ENCODE data around the gene SPOUT1.

DNA sequence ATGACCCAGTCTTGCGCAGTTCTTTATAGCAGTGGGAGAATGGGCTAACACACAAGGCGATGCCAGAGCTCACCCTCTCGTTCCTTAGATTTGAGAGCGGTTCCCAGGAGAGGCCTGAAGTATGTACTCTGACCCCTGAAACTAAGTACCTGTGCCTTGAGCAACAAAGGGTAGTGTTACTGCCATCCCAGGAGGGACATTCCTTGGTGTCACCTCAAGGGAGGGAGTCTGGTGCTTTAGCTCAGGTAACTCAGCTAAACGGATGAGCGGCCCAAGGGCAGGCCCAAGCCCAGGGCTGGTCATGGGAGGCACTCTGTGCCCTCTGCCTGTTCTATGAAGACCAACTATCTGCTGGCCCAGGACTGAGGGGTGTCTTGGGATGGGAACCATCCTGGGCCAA is 31.9 kb upstream of the SPOUT1 start:
- TF ChIP-seq, protein P1, sequence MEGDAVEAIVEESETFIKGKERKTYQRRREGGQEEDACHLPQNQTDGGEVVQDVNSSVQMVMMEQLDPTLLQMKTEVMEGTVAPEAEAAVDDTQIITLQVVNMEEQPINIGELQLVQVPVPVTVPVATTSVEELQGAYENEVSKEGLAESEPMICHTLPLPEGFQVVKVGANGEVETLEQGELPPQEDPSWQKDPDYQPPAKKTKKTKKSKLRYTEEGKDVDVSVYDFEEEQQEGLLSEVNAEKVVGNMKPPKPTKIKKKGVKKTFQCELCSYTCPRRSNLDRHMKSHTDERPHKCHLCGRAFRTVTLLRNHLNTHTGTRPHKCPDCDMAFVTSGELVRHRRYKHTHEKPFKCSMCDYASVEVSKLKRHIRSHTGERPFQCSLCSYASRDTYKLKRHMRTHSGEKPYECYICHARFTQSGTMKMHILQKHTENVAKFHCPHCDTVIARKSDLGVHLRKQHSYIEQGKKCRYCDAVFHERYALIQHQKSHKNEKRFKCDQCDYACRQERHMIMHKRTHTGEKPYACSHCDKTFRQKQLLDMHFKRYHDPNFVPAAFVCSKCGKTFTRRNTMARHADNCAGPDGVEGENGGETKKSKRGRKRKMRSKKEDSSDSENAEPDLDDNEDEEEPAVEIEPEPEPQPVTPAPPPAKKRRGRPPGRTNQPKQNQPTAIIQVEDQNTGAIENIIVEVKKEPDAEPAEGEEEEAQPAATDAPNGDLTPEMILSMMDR (IDR thresholded peaks at IDR 0.05; ENCODE audit: poor library complexity, severe bottlenecking), result no peak
- no peak for TF ChIP-seq POLR2AphosphoS5 (IDR thresholded peaks at IDR 0.05)
- TF ChIP-seq, protein P2, sequence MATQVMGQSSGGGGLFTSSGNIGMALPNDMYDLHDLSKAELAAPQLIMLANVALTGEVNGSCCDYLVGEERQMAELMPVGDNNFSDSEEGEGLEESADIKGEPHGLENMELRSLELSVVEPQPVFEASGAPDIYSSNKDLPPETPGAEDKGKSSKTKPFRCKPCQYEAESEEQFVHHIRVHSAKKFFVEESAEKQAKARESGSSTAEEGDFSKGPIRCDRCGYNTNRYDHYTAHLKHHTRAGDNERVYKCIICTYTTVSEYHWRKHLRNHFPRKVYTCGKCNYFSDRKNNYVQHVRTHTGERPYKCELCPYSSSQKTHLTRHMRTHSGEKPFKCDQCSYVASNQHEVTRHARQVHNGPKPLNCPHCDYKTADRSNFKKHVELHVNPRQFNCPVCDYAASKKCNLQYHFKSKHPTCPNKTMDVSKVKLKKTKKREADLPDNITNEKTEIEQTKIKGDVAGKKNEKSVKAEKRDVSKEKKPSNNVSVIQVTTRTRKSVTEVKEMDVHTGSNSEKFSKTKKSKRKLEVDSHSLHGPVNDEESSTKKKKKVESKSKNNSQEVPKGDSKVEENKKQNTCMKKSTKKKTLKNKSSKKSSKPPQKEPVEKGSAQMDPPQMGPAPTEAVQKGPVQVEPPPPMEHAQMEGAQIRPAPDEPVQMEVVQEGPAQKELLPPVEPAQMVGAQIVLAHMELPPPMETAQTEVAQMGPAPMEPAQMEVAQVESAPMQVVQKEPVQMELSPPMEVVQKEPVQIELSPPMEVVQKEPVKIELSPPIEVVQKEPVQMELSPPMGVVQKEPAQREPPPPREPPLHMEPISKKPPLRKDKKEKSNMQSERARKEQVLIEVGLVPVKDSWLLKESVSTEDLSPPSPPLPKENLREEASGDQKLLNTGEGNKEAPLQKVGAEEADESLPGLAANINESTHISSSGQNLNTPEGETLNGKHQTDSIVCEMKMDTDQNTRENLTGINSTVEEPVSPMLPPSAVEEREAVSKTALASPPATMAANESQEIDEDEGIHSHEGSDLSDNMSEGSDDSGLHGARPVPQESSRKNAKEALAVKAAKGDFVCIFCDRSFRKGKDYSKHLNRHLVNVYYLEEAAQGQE (IDR thresholded peaks at IDR 0.05; ENCODE audit: borderline replicate concordance), result no peak
- no peak for TF ChIP-seq RAD21 (conservative IDR thresholded peaks at IDR 0.05)
- no peak for TF ChIP-seq EZH2 (IDR thresholded peaks at IDR 0.05; ENCODE audit: borderline replicate concordance, insufficient read depth, low read length, poor library complexity, severe bottlenecking)
- TF ChIP-seq EP300 (conservative IDR thresholded peaks at IDR 0.05; ENCODE audit: poor library complexity, severe bottlenecking), result no peak
- no peak for TF ChIP-seq MXI1 (conservative IDR thresholded peaks at IDR 0.05; ENCODE audit: poor library complexity, severe bottlenecking)
- no peak for TF ChIP-seq SMC3 (conservative IDR thresholded peaks at IDR 0.05; ENCODE audit: poor library complexity)
- TF ChIP-seq TAF1 (IDR thresholded peaks at IDR 0.05; ENCODE audit: low read depth), result no peak
